ENCODE measurements around the gene MEG3. TPM values are rescaled to one million over a fixed set of nuclear protein-coding genes. Genes with fewer than 3 reads are reported as not detected.

Gene MEG3
- total and polyA plus RNA-seq, 2 experiments from 2014 or later = not detected

DNA sequence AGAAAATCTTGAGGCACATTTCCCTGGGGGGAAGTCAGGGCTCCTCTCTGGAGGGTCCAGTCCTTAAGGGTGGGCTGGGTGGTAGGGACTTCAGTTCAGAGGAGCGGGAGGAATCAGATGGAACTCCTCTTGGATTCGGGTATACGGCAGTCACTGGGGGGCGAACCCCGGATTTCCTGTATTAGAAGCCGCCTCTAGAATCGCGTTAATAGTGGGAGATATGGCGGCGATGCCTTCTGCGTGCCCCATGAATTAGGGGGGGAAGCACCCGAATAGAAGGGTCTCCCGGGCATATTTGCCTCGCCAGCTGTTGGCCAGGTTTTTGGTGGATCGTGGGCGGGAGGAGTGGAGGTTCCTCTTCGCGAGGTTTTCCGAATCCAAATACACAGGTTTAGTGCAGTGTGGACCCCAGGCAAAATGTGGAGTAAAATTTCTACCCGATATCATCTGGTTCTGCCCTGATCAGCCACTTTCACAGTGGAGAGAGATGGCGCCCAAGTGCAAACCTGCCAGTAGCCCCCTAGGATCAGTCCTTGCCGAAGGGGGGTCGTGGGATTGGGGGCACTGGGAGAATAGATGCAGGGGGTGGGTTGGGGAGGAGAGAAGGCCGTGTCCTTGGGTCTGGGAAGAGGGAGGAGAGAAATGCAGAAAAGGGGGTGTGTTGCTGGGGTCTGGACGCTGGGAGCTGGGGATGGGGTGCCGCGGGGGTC is 628 bp downstream of the MEG3 start (continued):
- TF ChIP-seq, protein P1, sequence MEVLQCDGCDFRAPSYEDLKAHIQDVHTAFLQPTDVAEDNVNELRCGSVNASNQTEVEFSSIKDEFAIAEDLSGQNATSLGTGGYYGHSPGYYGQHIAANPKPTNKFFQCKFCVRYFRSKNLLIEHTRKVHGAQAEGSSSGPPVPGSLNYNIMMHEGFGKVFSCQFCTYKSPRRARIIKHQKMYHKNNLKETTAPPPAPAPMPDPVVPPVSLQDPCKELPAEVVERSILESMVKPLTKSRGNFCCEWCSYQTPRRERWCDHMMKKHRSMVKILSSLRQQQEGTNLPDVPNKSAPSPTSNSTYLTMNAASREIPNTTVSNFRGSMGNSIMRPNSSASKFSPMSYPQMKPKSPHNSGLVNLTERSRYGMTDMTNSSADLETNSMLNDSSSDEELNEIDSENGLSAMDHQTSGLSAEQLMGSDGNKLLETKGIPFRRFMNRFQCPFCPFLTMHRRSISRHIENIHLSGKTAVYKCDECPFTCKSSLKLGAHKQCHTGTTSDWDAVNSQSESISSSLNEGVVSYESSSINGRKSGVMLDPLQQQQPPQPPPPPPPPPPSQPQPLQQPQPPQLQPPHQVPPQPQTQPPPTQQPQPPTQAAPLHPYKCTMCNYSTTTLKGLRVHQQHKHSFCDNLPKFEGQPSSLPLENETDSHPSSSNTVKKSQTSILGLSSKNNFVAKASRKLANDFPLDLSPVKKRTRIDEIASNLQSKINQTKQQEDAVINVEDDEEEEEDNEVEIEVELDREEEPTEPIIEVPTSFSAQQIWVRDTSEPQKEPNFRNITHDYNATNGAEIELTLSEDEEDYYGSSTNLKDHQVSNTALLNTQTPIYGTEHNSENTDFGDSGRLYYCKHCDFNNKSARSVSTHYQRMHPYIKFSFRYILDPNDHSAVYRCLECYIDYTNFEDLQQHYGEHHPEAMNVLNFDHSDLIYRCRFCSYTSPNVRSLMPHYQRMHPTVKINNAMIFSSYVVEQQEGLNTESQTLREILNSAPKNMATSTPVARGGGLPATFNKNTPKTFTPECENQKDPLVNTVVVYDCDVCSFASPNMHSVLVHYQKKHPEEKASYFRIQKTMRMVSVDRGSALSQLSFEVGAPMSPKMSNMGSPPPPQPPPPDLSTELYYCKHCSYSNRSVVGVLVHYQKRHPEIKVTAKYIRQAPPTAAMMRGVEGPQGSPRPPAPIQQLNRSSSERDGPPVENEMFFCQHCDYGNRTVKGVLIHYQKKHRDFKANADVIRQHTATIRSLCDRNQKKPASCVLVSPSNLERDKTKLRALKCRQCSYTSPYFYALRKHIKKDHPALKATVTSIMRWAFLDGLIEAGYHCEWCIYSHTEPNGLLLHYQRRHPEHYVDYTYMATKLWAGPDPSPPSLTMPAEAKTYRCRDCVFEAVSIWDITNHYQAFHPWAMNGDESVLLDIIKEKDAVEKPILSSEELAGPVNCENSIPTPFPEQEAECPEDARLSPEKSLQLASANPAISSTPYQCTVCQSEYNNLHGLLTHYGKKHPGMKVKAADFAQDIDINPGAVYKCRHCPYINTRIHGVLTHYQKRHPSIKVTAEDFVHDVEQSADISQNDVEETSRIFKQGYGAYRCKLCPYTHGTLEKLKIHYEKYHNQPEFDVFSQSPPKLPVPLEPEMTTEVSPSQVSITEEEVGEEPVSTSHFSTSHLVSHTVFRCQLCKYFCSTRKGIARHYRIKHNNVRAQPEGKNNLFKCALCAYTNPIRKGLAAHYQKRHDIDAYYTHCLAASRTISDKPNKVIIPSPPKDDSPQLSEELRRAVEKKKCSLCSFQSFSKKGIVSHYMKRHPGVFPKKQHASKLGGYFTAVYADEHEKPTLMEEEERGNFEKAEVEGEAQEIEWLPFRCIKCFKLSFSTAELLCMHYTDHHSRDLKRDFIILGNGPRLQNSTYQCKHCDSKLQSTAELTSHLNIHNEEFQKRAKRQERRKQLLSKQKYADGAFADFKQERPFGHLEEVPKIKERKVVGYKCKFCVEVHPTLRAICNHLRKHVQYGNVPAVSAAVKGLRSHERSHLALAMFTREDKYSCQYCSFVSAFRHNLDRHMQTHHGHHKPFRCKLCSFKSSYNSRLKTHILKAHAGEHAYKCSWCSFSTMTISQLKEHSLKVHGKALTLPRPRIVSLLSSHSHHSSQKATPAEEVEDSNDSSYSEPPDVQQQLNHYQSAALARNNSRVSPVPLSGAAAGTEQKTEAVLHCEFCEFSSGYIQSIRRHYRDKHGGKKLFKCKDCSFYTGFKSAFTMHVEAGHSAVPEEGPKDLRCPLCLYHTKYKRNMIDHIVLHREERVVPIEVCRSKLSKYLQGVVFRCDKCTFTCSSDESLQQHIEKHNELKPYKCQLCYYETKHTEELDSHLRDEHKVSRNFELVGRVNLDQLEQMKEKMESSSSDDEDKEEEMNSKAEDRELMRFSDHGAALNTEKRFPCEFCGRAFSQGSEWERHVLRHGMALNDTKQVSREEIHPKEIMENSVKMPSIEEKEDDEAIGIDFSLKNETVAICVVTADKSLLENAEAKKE (CRISPR knock-in tag; IDR thresholded peaks at IDR 0.05) = no peak
- TF ChIP-seq, protein P2, sequence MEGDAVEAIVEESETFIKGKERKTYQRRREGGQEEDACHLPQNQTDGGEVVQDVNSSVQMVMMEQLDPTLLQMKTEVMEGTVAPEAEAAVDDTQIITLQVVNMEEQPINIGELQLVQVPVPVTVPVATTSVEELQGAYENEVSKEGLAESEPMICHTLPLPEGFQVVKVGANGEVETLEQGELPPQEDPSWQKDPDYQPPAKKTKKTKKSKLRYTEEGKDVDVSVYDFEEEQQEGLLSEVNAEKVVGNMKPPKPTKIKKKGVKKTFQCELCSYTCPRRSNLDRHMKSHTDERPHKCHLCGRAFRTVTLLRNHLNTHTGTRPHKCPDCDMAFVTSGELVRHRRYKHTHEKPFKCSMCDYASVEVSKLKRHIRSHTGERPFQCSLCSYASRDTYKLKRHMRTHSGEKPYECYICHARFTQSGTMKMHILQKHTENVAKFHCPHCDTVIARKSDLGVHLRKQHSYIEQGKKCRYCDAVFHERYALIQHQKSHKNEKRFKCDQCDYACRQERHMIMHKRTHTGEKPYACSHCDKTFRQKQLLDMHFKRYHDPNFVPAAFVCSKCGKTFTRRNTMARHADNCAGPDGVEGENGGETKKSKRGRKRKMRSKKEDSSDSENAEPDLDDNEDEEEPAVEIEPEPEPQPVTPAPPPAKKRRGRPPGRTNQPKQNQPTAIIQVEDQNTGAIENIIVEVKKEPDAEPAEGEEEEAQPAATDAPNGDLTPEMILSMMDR (conservative IDR thresholded peaks at IDR 0.05; ENCODE audit: low read depth in 2 of 2) = no peak
- TF ChIP-seq JUNB (IDR thresholded peaks at IDR 0.05; ENCODE audit: unreplicated experiment) (no peak), NANOG (IDR thresholded peaks at IDR 0.05; ENCODE audit: borderline replicate concordance) (no peak), CREB1 (CRISPR knock-in tag; IDR thresholded peaks at IDR 0.05; ENCODE audit: low read depth) (no peak), ZNF114 (CRISPR knock-in tag; IDR thresholded peaks at IDR 0.05) (no peak), EZH2phosphoT487 (IDR thresholded peaks at IDR 0.05; ENCODE audit: unreplicated experiment) (no peak)
- TF ChIP-seq, protein P3, sequence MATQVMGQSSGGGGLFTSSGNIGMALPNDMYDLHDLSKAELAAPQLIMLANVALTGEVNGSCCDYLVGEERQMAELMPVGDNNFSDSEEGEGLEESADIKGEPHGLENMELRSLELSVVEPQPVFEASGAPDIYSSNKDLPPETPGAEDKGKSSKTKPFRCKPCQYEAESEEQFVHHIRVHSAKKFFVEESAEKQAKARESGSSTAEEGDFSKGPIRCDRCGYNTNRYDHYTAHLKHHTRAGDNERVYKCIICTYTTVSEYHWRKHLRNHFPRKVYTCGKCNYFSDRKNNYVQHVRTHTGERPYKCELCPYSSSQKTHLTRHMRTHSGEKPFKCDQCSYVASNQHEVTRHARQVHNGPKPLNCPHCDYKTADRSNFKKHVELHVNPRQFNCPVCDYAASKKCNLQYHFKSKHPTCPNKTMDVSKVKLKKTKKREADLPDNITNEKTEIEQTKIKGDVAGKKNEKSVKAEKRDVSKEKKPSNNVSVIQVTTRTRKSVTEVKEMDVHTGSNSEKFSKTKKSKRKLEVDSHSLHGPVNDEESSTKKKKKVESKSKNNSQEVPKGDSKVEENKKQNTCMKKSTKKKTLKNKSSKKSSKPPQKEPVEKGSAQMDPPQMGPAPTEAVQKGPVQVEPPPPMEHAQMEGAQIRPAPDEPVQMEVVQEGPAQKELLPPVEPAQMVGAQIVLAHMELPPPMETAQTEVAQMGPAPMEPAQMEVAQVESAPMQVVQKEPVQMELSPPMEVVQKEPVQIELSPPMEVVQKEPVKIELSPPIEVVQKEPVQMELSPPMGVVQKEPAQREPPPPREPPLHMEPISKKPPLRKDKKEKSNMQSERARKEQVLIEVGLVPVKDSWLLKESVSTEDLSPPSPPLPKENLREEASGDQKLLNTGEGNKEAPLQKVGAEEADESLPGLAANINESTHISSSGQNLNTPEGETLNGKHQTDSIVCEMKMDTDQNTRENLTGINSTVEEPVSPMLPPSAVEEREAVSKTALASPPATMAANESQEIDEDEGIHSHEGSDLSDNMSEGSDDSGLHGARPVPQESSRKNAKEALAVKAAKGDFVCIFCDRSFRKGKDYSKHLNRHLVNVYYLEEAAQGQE (IDR thresholded peaks at IDR 0.05; ENCODE audit: unreplicated experiment) = no peak
- TF ChIP-seq, protein P4, sequence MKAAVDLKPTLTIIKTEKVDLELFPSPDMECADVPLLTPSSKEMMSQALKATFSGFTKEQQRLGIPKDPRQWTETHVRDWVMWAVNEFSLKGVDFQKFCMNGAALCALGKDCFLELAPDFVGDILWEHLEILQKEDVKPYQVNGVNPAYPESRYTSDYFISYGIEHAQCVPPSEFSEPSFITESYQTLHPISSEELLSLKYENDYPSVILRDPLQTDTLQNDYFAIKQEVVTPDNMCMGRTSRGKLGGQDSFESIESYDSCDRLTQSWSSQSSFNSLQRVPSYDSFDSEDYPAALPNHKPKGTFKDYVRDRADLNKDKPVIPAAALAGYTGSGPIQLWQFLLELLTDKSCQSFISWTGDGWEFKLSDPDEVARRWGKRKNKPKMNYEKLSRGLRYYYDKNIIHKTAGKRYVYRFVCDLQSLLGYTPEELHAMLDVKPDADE (IDR thresholded peaks at IDR 0.05) = no peak

Data from GM23338 (cell line).